ENCODE data around the gene HADHA. TPM values are rescaled to one million over a fixed set of nuclear protein-coding genes. Genes with fewer than 3 reads are reported as not detected.

Gene HADHA
- total RNA-seq, 1 donor from 2014 or later = 134 TPM

DNA sequence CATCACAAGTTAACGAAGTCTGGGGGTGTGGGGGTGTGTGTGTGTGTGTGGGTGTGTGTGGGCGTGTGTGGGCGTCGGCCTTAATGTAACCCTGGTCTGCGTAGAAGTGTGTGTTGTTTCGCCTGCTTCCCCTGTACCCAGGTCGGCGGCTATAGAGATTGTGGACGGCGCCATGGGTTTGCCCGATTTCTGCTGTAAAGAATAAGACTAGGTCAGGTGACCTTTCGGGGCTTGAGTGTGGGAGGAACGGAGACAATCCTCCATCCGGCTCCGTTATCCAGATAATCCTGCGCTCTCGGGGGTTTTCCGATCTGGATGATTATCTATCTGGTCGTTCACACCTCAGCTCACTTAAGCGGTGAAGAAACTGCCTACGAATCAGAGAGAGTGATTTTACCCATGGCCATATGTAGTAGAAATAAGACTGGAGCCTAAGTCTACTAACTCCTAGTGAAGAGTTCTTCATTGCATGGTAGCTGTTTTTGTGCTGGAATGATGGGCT is 850 bp upstream of the HADHA start:
- DNase-seq (ENCODE audit: low spot score) = no peak

DNA sequence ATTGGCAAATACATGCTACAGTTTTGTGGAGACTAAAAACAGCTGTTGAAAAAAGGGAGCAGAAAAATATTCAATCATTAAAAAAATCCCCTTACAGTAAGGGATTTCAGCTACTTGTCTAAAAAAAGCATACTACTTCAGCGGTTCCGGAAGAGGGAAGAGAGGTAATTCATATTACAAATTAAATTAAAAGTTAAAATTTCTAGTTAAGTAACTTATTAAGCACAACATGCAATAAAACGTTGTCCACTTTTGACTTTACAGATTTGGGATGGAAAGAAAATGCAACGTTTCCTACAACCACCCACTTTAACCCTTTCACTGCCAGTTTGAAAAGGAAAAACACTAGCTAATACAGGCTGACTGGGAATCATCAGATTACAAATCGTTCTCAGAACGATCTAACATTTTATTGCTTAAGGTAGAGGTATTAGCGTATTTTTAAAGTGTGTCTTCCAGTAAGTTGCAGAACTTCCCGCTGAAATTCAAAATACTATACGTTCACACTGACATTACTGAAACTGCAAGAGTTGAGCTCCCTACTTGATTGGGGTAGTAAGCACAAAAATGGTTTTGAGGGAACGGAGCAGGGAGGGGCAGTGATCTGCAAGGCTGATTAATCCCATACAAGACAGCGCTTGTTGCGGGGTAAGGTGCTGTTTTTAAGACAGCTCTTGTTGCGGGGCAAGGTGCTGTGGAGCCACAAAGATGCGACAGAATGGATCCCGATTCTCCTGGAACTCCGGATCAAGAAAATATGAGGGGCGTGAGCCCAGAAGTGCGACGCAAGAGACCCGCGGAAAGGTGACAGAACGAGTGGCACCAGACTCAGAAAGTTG is 743 bp downstream of the HADHA start:
- DNase-seq (ENCODE audit: low spot score) = no peak

DNA sequence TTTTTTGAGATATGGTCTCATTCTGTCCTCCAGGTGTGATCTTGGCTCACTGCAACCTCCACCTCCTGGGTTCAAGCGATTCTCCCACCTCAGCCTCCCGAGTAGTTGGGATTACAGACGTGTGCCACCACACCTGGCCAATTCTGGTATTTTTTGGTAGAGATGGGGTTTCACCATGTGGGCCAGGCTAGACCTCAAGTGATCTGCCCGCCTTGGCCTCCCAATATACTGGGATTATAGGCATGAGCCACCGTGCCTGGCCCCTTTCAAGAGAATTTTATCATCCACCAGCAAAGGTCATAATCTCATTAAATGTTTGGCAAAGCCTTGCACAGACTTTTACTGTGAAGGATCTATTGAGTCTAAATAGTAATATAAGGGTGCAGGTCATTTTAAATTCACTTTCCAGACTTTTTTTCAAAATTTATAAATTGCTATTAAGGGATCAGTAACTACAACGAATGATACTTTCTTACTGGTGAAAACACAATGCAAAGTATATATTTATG is 2.5 kb downstream of the HADHA start:
- DNase-seq (ENCODE audit: low spot score) = no peak

GRCh38 chr2:26238311-26238958 is 6.0 kb downstream of the HADHA start:
- DNase-seq (ENCODE audit: low spot score) = peak; percentile 19

GRCh38 chr2:26237868-26238267 is 6.6 kb downstream of the HADHA start:
- DNase-seq (ENCODE audit: low spot score) = no peak

DNA sequence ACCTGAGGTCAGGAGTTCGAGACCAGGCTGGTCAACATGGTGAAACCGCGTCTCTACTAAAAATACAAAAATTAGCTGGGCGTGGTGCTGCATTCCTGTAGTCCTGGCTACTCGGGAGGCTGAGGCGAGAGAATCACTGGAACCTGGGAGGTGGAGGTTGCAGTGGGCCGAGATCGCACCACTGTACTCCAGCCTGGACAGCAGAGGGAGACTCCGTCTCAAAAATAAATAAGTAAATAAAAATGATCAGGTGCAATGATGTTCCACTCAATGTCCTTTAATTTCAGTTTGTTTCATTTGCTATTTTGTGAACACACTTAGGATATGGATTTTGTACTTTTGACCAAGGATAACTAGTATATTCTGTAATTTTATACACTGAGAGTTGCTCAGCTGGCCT is 9.3 kb downstream of the HADHA start:
- no peak for DNase-seq (ENCODE audit: low spot score)

DNA sequence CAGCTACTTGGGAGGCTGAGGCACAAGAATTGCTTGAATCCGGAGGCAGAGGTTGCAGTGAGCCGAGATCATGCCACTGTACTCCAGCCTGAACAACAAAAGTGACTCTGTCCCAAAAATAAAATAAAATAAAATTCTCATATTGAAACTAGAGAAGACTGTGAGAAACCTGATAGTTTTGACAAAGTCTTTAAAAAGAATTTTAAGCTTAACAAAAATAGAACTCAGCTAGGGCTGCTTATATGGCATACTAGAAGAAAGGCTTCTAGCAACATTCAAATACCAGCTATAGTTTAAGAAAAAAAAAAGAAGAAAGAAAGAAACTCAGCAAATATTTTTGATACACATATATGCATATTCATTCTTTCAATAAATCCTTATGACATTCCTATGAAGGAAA is 13.6 kb downstream of the HADHA start:
- DNase-seq (ENCODE audit: low spot score) = no peak

GRCh38 chr2:26229595-26229994 is 14.8 kb downstream of the HADHA start:
- DNase-seq (ENCODE audit: low spot score) = no peak

DNA sequence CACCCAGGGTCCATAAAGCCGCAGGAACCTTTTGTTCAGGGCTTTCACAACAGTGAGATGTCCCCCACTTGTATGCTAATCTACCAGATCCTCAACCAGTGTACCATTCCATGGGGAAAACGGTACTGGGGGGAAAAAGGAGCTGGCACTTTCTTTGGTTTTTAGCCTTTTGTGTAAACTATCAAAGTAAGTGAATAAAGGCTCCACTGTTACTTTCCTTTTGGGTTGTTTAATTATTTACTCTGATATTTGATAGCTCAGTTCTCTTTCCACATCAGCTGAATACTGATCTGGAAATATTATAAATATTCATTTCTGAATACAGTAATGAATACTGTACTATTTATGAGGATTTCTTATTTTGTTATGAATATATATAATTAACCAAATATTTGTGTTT is 20.3 kb downstream of the HADHA start:
- DNase-seq (ENCODE audit: low spot score) = no peak

- no peak for DNase-seq (ENCODE audit: low spot score)
Measured at GRCh38 chr2:26223018-26223417, 21.4 kb downstream of the HADHA start.

GRCh38 chr2:26217720-26218119 is 26.7 kb downstream of the HADHA start:
- DNase-seq (ENCODE audit: low spot score) = no peak

GRCh38 chr2:26216587-26216986 is 27.8 kb downstream of the HADHA start:
- DNase-seq (ENCODE audit: low spot score) = no peak

DNA sequence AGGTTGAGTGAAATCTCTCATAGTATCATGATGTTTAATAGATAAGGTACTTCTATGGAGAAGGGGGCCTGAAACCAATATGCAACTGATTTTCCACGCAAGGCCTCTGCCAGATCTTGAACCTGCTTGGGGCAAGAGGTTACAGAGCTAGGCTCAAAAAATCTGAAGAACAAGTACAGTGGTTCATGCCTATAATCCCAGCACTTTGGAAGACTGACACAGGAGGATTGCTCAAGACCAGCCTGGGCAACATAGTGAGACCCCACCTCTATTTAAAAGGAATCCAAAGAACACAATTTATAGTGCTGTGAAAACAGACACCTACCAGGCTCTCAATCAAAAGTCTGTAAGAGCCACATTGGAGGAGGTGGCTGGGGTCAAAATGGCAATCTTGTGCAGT is 28.6 kb downstream of the HADHA start:
- no peak for DNase-seq (ENCODE audit: low spot score)

DNA sequence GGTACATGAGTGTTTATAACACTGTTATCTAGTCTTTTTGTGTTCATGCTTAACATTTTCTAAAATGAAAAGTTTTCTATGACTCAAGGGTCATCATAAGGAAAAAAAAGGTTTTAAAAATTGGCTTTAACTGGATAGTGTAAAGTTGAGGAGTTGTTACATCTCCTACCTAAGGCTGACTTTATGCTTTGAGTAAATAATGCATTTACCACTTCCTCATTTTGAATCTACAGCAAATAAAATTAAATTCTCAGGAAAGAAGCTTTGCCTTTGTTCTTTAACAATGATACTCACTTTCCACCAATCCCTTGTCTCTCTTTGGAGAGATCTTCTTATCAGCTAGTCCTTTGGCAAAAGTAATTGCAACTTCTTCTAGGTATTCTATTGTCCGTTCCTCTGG is 29.7 kb downstream of the HADHA start:
- no peak for DNase-seq (ENCODE audit: low spot score)

- DNase-seq (ENCODE audit: low spot score) = no peak
Measured at GRCh38 chr2:26212011-26212410, 32.4 kb downstream of the HADHA start.

DNA sequence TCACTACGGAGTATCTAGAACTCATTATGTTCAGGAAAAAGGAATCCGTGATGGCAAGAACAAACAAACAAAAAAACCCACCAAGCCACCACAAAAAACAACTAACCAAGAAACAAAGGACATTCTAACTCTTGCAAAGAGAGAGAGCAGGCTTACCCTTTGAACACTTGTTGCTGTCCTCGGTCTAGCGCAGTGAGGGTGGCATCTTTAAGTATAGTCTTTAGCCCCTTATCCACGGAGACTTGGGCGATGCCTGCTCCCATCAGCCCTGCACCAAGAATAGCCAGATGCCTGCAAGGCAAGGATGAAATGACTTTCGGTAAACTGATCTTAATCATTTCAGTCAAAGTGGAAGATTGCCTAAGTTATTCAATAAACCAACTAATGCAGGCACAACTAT is 40.5 kb downstream of the HADHA start:
- no peak for DNase-seq (ENCODE audit: low spot score)

DNA sequence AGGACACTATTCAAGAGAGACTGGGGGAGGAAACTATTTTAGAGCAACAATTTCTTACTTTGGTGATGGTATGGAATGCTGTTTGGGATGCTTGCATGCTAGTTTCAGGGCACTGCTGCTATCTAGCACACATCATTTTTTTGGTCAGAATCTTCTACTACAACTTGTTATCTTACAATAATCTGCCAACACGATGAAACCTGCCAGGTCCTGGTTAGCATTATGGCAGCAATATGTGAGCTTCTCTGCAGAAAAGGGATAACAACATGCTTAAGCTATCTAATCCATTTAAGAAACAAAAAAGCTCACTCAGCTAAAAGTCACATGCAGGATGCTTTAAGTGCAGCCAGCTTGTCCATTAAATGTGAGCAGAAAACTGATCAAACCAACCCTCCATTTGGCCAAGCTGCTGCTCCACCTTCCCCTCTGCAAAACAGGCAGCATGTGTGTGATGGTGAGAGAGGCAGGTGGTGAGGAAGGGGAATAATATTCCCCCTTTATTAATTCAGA is 41.4 kb downstream of the HADHA start:
- no peak for DNase-seq (ENCODE audit: low spot score)

DNA sequence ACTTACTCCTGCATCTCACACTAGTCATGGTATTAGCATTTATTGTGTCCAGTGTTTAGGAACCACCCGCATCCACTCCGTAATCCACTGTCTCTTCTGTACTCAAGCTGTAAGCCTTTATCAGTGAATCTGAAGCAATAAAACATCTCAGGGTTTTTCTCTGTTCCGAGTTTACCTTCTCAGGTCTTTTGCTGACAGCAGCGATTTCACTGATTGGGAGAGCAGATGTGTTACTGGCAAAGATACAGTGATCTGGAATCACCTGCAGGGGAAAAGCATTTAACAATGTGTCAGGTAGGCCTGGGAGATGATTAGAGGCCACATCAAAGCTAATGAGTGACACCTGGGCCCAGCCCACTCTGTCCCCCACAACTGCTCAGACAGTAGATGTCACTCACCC is 46.9 kb downstream of the HADHA start:
- no peak for DNase-seq (ENCODE audit: low spot score)

DNA sequence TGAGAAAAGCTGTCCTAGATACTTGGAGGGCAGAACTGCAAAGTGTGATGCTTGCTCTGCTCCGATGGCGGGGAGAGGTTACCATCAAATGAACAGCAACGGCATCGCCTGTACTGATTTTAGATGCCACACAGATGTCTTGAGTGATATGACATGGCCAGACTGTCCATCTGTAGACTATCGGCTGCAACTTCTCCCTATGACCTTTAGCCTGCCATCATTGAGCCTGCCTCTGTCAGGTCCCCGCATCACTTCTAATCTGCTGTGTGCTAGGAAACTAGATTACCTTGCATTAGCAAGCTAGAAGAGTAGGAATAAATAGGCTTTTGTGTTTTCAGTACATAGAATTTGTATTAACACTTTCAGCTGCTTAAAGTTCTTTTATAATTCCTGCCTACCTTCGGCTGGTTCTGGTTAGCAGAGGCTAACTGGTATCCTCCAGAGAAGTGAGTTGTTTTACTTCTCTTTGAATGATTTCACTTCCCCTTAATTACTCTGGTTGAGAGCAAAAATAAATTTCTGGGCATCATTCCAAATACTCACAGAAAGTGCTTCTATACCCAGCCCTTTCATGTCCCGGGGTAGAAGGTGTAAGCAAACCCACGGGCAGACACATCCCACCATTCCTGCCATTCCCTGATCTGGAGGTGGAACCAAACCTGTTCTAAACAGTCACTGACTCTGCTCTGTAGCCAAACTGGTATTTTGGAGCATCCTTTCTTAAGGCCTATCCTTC is 47.6 kb downstream of the HADHA start:
- DNase-seq (ENCODE audit: low spot score) = no peak

DNA sequence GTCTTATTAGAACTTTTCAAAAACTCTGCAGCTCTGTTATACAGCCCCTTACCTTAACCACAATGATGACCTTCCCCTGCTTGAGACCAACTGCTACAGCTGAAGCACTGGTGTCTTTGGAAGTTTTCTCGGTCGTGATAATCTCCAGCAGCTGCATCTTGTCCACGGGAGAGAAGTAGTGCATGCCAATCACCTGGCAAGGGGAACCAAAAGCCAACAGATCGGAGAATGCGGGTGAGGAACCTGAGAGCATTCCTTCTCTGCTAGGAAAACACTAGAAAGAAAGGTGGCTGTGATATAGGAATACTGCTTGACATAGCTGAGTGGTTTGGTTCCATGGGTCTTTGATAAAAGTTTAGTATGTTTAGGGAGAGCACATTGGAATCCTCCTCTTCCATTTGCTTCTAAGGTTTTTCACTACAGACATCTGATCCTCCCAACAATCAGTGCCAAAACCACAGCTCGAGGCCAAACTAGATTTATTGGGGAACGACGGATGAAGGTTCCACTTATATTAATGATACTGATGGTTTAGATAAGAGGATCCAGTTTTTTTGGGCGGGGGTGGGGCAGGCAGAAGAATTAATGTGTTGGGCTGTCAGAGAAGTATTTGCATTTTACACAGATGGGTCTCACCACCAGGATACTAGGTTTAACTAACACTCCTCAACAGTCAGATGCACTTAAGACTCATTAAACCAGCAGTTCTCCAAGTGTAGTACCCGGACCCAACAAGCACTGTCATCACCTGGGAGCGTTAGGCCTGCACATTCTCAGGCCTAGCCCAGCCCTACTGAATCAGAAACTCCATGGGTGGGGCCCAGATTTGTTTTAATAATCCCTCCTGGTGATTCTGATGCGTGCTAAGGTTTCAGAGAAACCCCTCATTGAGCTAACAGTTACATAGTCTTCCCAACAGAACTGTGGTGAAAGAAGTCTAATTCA is 49.1 kb downstream of the HADHA start:
- DNase-seq (ENCODE audit: low spot score) = no peak
